GM10847 (cell line): ENCODE results near the gene SHANK1.

Source experiments
- POLR2A ChIP-seq: IDR thresholded peaks from 2 replicates; pipeline ENCODE4 v1.6.1; 2011; ENCODE audit not compliant: insufficient read length; ENCODE audit errors: extremely low read depth

The SHANK1 gene

DNA sequence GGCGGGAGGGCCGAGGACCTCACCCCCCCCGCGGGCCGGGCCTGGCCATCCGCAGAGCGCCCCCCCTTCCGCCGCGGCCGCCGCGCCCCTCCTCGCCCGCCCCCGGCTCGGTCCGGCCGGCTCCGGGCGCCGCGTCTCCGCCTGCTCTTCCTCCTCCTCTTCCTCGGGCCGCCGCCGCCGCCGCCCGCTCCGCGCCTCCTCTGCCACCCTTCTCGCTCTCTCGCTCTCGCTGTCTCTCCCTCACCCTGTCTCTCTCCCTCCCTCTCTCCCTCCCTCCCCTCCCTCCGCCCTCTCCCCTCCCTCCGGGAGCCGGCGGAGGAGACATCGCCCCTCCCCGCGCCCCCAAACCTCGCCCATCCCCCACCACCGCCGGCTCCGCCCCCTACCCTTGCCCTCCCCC, at the start of gene SHANK1:
SHANK1 (minus strand) TSS at position 237 of the 400 bp plus-strand sequence. CDS start 2,883 bp downstream, outside the sequence.
- no peak for TF ChIP-seq POLR2A

GRCh38 chr19:50768277-50768676, 48.7 kb upstream of the SHANK1 start:
- TF ChIP-seq POLR2A = no peak

GRCh38 chr19:50764409-50764808, 44.8 kb upstream of the SHANK1 start:
- TF ChIP-seq POLR2A = no peak

- no peak for TF ChIP-seq POLR2A
Observed at GRCh38 chr19:50759886-50760285, 40.3 kb upstream of the SHANK1 start.

GRCh38 chr19:50753879-50754278, 34.3 kb upstream of the SHANK1 start:
- TF ChIP-seq POLR2A = no peak

DNA sequence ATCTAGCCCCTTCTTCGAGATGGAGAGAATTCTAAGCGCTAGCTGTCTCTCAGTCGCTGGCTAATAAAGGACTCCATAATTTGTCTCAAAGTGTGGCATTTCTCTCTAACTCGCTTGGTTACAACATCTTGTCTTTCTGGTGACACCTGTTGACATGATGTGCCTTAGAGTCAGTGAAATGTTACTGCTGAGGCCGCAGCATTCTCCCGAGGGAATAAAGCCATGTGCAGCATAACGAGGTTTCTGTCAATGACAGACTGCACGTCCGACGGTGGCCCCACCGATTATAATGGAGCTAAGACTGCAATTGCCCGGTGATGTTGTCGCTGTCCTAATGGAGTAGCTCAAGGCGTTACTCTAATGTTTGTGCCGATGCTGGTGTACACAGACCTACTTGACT, 30.4 kb upstream of the SHANK1 start:
- no peak for TF ChIP-seq POLR2A

GRCh38 chr19:50749490-50749889, 29.9 kb upstream of the SHANK1 start:
- TF ChIP-seq POLR2A = no peak

GRCh38 chr19:50745221-50745620, 25.6 kb upstream of the SHANK1 start:
- no peak for TF ChIP-seq POLR2A

DNA sequence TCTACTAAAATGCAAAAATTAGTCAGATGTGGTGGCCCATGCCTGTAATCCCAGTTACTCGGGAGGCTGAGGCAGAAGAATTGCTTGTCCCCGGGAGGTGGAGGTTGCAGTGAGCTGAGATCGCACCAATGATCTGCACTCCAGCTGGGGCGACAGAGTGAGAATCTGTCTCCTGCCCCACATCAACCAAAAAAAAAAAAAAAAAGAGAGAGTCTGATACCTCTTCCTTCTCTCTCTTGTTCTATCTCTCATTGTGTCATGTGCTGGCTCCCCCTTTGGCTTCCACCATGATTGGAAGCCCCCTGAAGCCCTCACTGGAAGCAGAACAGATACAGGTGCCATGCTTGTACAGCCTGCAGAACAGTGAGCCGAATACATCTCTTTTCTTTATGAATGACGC, 23.9 kb upstream of the SHANK1 start:
- no peak for TF ChIP-seq POLR2A

- no peak for TF ChIP-seq POLR2A
Observed at GRCh38 chr19:50741179-50741933, 21.8 kb upstream of the SHANK1 start.

- TF ChIP-seq POLR2A = no peak
Observed at GRCh38 chr19:50739914-50740426, 20.4 kb upstream of the SHANK1 start.

DNA sequence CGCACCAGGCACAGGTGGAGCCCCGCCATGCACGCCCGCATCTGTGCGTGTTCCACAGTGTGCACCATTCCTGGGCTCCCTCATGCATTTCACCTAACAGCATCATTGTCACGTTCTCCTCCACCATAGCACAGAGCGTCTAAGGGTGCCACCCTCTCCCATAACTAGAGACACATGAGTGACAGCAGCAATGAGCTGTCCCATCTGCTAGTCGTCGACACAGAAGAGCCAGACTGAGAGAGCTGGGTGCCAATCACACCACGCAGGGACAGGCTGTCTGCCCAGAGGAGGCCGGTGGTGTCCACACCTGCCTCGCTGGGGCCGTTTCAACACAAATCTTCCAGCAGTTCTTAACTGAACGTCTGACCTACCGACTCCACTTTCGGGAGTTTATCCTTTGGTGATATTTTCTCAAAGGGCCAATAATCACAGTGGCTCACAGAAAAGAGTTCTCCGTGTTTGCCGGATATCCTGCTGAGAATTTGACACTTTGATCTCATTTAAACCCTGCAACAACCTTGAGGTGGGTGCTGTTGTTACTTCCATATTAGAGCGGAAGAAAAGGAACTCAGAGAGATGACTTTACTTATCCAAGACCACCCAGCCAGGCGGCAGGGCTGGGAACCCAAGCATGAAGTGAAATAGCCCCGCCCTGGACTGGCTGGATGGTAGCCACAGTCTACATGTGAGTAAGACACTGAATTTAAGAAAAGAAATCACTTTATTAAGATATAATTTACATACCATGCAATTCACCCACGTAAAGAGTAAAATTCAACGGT, 19.7 kb upstream of the SHANK1 start:
- no peak for TF ChIP-seq POLR2A

GRCh38 chr19:50736338-50736737, 16.7 kb upstream of the SHANK1 start:
- TF ChIP-seq POLR2A = no peak

GRCh38 chr19:50735869-50736268, 16.3 kb upstream of the SHANK1 start:
- no peak for TF ChIP-seq POLR2A

- TF ChIP-seq POLR2A = no peak
Observed at GRCh38 chr19:50729894-50730293, 10.3 kb upstream of the SHANK1 start.

DNA sequence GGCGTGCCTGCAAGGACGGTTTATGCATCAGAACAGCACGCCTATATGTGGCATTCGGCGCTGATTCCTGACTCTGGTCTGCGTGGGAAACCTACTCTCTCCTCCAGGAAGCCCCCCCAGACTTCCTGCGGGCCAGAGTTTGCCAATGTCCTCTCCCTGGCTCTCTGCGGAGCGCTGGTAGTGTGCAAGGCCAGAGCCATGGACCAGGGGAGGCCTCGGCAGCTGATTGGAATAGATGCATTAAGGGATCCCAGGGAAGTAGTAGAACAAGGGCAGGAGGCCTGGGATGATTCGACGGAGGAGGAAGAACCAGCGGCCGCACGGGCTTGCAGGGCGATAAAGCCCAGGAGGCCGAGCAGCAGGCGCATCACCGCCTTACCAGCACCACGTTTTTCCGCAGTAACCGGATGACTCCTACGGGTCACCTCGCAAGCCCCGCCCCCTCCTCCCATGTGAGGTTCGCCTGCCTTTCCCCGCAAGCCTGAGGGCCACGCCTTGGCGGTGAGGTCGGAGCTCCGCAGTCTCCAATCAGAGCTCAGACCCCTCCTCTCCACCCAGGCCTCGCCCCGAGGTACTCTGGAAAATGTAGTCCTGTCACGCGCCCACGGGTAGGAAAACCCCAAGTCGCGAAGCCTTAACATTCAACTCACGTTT, 8.6 kb upstream of the SHANK1 start:
- TF ChIP-seq POLR2A = no peak

- TF ChIP-seq POLR2A = no peak
Observed at GRCh38 chr19:50725911-50726230, 6.3 kb upstream of the SHANK1 start.
